ENCODE measurements around the gene PEX5. TPM values are rescaled to one million over a fixed set of nuclear protein-coding genes. Genes with fewer than 3 reads are reported as not detected.

PEX5 gene
- total and polyA plus RNA-seq, 2 experiments from 2014 or later, result 7.5 to 72.0 TPM

DNA sequence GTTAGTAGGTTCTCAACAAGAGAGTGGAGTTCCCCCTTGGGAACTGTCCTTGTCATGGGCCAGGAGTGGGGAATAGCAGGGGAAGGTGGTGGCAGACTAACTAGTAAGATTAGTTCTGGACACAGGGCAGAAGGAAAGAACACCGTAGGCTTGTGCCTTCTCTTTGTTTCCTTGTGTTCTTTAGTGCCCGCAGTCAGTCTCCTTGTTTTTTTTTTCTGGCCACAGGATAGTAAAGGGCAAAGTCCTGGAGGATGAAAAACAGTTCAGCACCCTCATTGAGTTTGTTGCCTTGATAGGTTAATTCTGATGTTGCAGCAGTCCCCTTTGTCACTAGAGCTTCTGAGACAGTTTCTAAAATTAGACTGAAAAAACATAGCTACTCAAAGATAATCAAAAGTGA lies 8.4 kb downstream of the PEX5 start:
- Histone ChIP-seq H3K27me3 (ENCODE audit: insufficient read depth) (no peaks in the 10 kb centered on the region), H3K4me2 (no peak overlapping the region), H3F3A (replicated peaks; ENCODE audit: low read depth) (no peaks in the 10 kb centered on the region), H3K9me2 (ENCODE audit: insufficient read depth) (no peaks in the 10 kb centered on the region), H3K4me1 (ENCODE audit: insufficient read depth) (no peaks in the 10 kb centered on the region), H3K79me2 (replicated peaks; ENCODE audit: insufficient read depth) (peaks cover 11% of the 10 kb centered on the region), H3K36me3 (ENCODE audit: insufficient read depth) (peaks cover 30% of the 10 kb centered on the region), H3K4me3 (no peak overlapping the region), H4K20me1 (replicated peaks; ENCODE audit: insufficient read depth) (peaks cover 10% of the 10 kb centered on the region; the same call in 1 of the 2 replicates), H2AFZ (no peak overlapping the region), H3K27ac (ENCODE audit: low read depth) (no peak overlapping the region)
- TF ChIP-seq STAT1 (IDR thresholded peaks at IDR 0.05; ENCODE audit: unreplicated experiment), result no peak
- TF ChIP-seq, protein P1, sequence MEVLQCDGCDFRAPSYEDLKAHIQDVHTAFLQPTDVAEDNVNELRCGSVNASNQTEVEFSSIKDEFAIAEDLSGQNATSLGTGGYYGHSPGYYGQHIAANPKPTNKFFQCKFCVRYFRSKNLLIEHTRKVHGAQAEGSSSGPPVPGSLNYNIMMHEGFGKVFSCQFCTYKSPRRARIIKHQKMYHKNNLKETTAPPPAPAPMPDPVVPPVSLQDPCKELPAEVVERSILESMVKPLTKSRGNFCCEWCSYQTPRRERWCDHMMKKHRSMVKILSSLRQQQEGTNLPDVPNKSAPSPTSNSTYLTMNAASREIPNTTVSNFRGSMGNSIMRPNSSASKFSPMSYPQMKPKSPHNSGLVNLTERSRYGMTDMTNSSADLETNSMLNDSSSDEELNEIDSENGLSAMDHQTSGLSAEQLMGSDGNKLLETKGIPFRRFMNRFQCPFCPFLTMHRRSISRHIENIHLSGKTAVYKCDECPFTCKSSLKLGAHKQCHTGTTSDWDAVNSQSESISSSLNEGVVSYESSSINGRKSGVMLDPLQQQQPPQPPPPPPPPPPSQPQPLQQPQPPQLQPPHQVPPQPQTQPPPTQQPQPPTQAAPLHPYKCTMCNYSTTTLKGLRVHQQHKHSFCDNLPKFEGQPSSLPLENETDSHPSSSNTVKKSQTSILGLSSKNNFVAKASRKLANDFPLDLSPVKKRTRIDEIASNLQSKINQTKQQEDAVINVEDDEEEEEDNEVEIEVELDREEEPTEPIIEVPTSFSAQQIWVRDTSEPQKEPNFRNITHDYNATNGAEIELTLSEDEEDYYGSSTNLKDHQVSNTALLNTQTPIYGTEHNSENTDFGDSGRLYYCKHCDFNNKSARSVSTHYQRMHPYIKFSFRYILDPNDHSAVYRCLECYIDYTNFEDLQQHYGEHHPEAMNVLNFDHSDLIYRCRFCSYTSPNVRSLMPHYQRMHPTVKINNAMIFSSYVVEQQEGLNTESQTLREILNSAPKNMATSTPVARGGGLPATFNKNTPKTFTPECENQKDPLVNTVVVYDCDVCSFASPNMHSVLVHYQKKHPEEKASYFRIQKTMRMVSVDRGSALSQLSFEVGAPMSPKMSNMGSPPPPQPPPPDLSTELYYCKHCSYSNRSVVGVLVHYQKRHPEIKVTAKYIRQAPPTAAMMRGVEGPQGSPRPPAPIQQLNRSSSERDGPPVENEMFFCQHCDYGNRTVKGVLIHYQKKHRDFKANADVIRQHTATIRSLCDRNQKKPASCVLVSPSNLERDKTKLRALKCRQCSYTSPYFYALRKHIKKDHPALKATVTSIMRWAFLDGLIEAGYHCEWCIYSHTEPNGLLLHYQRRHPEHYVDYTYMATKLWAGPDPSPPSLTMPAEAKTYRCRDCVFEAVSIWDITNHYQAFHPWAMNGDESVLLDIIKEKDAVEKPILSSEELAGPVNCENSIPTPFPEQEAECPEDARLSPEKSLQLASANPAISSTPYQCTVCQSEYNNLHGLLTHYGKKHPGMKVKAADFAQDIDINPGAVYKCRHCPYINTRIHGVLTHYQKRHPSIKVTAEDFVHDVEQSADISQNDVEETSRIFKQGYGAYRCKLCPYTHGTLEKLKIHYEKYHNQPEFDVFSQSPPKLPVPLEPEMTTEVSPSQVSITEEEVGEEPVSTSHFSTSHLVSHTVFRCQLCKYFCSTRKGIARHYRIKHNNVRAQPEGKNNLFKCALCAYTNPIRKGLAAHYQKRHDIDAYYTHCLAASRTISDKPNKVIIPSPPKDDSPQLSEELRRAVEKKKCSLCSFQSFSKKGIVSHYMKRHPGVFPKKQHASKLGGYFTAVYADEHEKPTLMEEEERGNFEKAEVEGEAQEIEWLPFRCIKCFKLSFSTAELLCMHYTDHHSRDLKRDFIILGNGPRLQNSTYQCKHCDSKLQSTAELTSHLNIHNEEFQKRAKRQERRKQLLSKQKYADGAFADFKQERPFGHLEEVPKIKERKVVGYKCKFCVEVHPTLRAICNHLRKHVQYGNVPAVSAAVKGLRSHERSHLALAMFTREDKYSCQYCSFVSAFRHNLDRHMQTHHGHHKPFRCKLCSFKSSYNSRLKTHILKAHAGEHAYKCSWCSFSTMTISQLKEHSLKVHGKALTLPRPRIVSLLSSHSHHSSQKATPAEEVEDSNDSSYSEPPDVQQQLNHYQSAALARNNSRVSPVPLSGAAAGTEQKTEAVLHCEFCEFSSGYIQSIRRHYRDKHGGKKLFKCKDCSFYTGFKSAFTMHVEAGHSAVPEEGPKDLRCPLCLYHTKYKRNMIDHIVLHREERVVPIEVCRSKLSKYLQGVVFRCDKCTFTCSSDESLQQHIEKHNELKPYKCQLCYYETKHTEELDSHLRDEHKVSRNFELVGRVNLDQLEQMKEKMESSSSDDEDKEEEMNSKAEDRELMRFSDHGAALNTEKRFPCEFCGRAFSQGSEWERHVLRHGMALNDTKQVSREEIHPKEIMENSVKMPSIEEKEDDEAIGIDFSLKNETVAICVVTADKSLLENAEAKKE (CRISPR knock-in tag; IDR thresholded peaks at IDR 0.05), result no peak
- no peak for TF ChIP-seq ZNF114 (CRISPR knock-in tag; IDR thresholded peaks at IDR 0.05)
- no peak for TF ChIP-seq JUNB (IDR thresholded peaks at IDR 0.05; ENCODE audit: unreplicated experiment)
- no peak for TF ChIP-seq EZH2 (IDR thresholded peaks at IDR 0.05; ENCODE audit: low read depth, unreplicated experiment)
- no peak for TF ChIP-seq ZNF331 (CRISPR knock-in tag; IDR thresholded peaks at IDR 0.05; ENCODE audit: low read depth)
- TF ChIP-seq, protein P2, sequence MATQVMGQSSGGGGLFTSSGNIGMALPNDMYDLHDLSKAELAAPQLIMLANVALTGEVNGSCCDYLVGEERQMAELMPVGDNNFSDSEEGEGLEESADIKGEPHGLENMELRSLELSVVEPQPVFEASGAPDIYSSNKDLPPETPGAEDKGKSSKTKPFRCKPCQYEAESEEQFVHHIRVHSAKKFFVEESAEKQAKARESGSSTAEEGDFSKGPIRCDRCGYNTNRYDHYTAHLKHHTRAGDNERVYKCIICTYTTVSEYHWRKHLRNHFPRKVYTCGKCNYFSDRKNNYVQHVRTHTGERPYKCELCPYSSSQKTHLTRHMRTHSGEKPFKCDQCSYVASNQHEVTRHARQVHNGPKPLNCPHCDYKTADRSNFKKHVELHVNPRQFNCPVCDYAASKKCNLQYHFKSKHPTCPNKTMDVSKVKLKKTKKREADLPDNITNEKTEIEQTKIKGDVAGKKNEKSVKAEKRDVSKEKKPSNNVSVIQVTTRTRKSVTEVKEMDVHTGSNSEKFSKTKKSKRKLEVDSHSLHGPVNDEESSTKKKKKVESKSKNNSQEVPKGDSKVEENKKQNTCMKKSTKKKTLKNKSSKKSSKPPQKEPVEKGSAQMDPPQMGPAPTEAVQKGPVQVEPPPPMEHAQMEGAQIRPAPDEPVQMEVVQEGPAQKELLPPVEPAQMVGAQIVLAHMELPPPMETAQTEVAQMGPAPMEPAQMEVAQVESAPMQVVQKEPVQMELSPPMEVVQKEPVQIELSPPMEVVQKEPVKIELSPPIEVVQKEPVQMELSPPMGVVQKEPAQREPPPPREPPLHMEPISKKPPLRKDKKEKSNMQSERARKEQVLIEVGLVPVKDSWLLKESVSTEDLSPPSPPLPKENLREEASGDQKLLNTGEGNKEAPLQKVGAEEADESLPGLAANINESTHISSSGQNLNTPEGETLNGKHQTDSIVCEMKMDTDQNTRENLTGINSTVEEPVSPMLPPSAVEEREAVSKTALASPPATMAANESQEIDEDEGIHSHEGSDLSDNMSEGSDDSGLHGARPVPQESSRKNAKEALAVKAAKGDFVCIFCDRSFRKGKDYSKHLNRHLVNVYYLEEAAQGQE (IDR thresholded peaks at IDR 0.05; ENCODE audit: unreplicated experiment), result no peak
- TF ChIP-seq, protein P3, sequence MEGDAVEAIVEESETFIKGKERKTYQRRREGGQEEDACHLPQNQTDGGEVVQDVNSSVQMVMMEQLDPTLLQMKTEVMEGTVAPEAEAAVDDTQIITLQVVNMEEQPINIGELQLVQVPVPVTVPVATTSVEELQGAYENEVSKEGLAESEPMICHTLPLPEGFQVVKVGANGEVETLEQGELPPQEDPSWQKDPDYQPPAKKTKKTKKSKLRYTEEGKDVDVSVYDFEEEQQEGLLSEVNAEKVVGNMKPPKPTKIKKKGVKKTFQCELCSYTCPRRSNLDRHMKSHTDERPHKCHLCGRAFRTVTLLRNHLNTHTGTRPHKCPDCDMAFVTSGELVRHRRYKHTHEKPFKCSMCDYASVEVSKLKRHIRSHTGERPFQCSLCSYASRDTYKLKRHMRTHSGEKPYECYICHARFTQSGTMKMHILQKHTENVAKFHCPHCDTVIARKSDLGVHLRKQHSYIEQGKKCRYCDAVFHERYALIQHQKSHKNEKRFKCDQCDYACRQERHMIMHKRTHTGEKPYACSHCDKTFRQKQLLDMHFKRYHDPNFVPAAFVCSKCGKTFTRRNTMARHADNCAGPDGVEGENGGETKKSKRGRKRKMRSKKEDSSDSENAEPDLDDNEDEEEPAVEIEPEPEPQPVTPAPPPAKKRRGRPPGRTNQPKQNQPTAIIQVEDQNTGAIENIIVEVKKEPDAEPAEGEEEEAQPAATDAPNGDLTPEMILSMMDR (conservative IDR thresholded peaks at IDR 0.05; ENCODE audit: low read depth in 2 of 2), result no peak
- TF ChIP-seq CREB1 (CRISPR knock-in tag; IDR thresholded peaks at IDR 0.05; ENCODE audit: low read depth), result no peak
- no peak for TF ChIP-seq EZH2phosphoT487 (IDR thresholded peaks at IDR 0.05; ENCODE audit: unreplicated experiment)
- DNase-seq (ENCODE audit: low spot score) (no peak), ATAC-seq (no peak)
- Mint-ChIP-seq H3K27me3 (ENCODE audit: insufficient read depth, low read depth, poor library complexity) (no peaks in the 10 kb centered on the region), H3K4me1 (peaks cover 3% of the 10 kb centered on the region; the same call in 1 of the 3 replicates), H3K36me3 (ENCODE audit: low read depth) (peaks cover 78% of the 10 kb centered on the region), H3K9me3 (peaks cover 23% of the 10 kb centered on the region), H3K4me3 (no peak overlapping the region), H3K27ac (no peak overlapping the region)
